ENCODE data around the gene KMO.

Gene KMO

DNA sequence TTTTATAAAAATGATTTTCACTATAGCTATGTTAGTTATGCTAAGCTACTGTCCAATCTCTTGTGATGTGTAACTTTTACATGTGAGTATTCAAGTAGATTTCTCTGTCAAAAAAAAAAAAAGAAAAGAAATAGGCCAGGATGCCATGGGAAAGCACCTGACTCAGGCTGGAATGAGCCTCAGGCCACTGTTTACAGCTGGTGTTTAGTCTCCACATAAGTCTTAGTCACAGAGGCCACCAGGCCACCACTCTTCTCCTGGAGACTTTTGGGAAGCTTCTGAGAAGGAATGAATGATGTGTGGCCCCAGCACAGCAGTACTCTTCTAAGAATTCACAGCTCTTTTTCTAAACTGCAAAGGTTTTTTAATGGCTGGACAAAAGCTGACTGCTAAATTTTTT is 59.1 kb downstream of the KMO start:
- Histone ChIP-seq H3K4me3 (ENCODE audit: low read depth, low read length) (no peak overlapping the region), H3K27ac (no peak overlapping the region), H3K36me3 (no peaks in the 10 kb centered on the region), H3K27me3 (ENCODE audit: insufficient read depth, low read depth, severe bottlenecking) (no peaks in the 10 kb centered on the region), H3K9me3 (ENCODE audit: severe bottlenecking) (no peaks in the 10 kb centered on the region)
- no peak for TF ChIP-seq CTCF (IDR thresholded peaks at IDR 0.05; ENCODE audit: low read depth, low read length)
- no peak for DNase-seq

GRCh38 chr1:241591736-241592135 is 59.6 kb downstream of the KMO start:
- TF ChIP-seq CTCF (IDR thresholded peaks at IDR 0.05; ENCODE audit: low read depth, low read length): no peak
- Histone ChIP-seq H3K27ac (no peak overlapping the region), H3K27me3 (ENCODE audit: insufficient read depth, low read depth, severe bottlenecking) (no peaks in the 10 kb centered on the region), H3K9me3 (ENCODE audit: severe bottlenecking) (no peaks in the 10 kb centered on the region), H3K4me3 (ENCODE audit: low read depth, low read length) (no peak overlapping the region), H3K36me3 (no peaks in the 10 kb centered on the region)
- no peak for DNase-seq

DNA sequence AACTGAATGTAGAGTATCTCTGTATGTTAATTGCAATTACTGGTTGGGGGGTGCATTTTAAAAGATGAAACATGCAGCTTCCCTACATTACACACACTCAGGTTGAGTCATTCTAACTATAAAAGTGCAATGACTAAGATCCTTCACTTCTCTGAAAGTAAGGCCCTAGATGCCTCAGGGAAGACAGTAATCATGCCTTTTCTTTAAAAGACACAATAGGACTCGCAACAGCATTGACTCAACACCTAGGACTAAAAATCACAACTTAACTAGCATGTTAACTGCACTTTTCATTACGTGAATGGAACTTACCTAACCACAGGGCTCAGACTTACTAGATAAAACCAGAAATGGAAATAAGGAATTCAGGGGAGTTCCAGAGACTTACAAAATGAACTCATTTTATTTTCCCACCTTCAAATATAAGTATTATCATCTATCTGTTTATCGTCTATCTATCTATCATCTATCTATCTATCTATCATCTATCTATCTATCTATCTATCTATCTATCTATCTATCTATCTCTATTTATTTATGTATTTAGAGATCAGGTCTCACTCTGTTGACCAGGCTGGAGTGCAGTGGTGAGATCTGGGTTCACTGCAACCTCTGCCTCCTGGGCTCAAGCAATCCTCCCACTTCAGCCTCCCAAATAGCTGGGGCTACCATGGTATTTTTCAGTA is 60.2 kb downstream of the KMO start:
- no peak overlapping the region for H3K4me3 ChIP-seq (ENCODE audit: low read depth, low read length)
- no peaks in the 10 kb centered on the region for H3K36me3 ChIP-seq
- DNase-seq: no peak
- H3K27me3 ChIP-seq (ENCODE audit: insufficient read depth, low read depth, severe bottlenecking): no peaks in the 10 kb centered on the region
- H3K27ac ChIP-seq: no peak overlapping the region
- H3K9me3 ChIP-seq (ENCODE audit: severe bottlenecking): no peaks in the 10 kb centered on the region
- no peak for TF ChIP-seq CTCF (IDR thresholded peaks at IDR 0.05; ENCODE audit: low read depth, low read length)

DNA sequence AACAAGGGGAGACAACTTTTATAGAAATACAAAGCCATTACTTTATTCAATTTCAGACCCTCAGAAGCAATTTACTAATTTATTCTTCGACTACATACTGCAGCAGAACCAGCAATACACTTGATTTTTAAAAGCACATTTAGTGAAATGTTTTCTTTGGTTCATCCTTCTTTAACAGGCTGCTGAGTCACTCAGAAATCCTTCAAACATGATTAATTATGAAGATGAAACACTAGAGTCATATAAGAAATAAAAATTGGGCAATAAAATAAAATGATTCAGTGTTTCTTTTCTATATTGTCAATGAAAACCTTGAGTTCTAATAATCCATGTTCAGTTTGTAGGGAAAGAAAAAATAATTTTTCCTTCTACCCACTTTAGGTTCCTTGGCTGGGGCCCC is 61.0 kb downstream of the KMO start:
- no peak for TF ChIP-seq CTCF (IDR thresholded peaks at IDR 0.05; ENCODE audit: low read depth, low read length)
- no peak for DNase-seq
- Histone ChIP-seq H3K9me3 (ENCODE audit: severe bottlenecking) (no peaks in the 10 kb centered on the region), H3K27me3 (ENCODE audit: insufficient read depth, low read depth, severe bottlenecking) (no peaks in the 10 kb centered on the region), H3K36me3 (no peaks in the 10 kb centered on the region), H3K27ac (no peak overlapping the region), H3K4me3 (ENCODE audit: low read depth, low read length) (no peak overlapping the region)

- H3K4me3 ChIP-seq (ENCODE audit: low read depth, low read length): no peak overlapping the region
- H3K9me3 ChIP-seq (ENCODE audit: severe bottlenecking): no peaks in the 10 kb centered on the region
- H3K27me3 ChIP-seq (ENCODE audit: insufficient read depth, low read depth, severe bottlenecking): peaks cover 4% of the 10 kb centered on the region
- DNase-seq: no peak
- H3K36me3 ChIP-seq: no peaks in the 10 kb centered on the region
- no peak for TF ChIP-seq CTCF (IDR thresholded peaks at IDR 0.05; ENCODE audit: low read depth, low read length)
- no peak overlapping the region for H3K27ac ChIP-seq
Observed at GRCh38 chr1:241596633-241597032, 64.5 kb downstream of the KMO start.

DNA sequence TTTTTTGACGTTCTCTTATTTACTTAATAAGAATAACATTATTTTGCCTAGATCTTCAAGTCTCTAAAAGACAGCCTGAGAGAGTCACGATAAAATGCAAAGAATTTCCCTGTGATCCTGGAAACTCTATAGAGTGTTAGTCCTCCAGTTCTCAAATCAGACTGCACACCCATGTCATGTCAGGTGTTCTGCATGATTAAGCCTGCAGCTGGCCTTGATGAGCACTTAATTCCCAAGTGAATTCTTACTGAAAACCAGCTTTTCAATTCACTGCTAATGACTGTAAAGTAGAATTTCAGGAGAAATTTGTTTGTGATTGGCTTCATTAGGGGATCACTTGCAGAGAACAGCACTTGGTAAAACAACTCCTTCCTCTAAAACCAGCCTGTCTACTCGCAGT is 66.1 kb downstream of the KMO start:
- H3K9me3 ChIP-seq (ENCODE audit: severe bottlenecking): no peaks in the 10 kb centered on the region
- H3K36me3 ChIP-seq: no peaks in the 10 kb centered on the region
- TF ChIP-seq CTCF (IDR thresholded peaks at IDR 0.05; ENCODE audit: low read depth, low read length): no peak
- no peak overlapping the region for H3K4me3 ChIP-seq (ENCODE audit: low read depth, low read length)
- no peak for DNase-seq
- H3K27me3 ChIP-seq (ENCODE audit: insufficient read depth, low read depth, severe bottlenecking): peaks cover 4% of the 10 kb centered on the region
- no peak overlapping the region for H3K27ac ChIP-seq
